ENCODE data around the gene MGAT4D.
"Not testable (repeated sequence)": the region's sequence is repeated elsewhere in the genome, so short reads cannot be mapped to it uniquely, and the experiment has no call there.

The MGAT4D gene

DNA sequence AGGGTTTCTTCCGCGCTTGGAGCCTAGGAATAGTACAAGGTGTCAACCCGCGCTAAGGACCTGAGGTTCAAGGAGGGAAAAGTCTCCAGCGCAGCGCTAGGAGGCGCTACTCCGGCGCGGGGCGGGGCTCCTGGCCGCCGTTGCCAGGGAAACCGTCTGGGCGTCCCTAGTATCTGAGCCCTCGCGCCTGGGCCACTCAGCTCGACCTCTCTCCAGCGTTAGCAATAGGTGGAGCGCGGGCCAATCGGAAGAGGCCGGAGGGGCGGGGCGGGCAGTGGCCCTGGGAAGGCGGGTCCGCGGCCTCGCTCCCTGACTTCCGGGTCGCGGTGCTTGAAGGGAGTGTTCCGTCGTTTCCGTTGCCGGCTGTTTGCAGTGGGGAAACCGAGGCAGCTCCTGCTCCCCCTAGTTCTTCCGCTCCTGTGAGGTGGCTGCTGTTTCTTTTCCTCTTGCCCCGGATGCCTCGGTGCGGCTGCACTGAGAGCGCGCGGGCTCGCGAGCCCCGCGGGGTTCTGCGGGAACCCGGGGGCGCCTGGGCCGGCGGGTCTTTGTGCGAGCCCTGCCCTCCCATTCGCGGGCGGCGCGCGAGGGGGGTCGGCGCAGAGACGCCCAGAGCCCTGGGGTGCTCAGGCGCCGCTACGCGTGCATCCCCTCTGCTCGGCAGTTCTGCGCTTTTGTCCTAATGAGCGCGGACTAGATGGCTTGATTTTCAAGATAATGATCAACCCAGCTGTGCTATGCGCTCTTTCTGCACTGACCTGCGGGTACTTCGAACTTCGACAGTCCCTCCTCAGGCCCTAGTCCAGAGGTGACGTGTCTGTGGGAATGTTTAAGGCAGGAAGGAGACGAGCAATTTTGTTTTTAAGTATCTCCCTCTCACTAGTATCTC, 26.0 kb upstream of the MGAT4D start, which contains the start of gene ELMOD2:
Gene ELMOD2 (plus strand): TSS at position 312 of the 886 bp plus-strand sequence. CDS start 1,261 bp downstream, outside the sequence.
- Histone ChIP-seq H3K36me3 (ENCODE audit: insufficient read depth, low read length) (peaks cover 20% of the 10 kb centered on the region), H3K27me3 (ENCODE audit: insufficient read depth, low read length) (no peaks in the 10 kb centered on the region), H3K9me3 (ENCODE audit: low read length) (no peaks in the 10 kb centered on the region), H3K9ac (ENCODE audit: low read length) (peak within 1 kb of the TSS; percentile 78), H3F3A (ENCODE audit: insufficient read depth, low read length) (no peaks in the 10 kb centered on the region), H3K4me2 (ENCODE audit: low read length) (peak within 1 kb of the TSS; percentile 70), H3K4me1 (ENCODE audit: insufficient read depth, low read length, severe bottlenecking) (peaks cover 24% of the 10 kb centered on the region), H3K79me2 (ENCODE audit: insufficient read depth, low read length) (no peaks in the 10 kb centered on the region), H3K4me3 (ENCODE audit: low read depth, low read length, poor library complexity, severe bottlenecking) (peak within 1 kb of the TSS; percentile 70), H3K27ac (ENCODE audit: low read depth, low read length, poor library complexity, severe bottlenecking) (no peak within 1 kb of the TSS), H3K9me2 (ENCODE audit: low read depth, low read length) (no peaks in the 10 kb centered on the region), H2AFZ (ENCODE audit: low read length) (peak within 1 kb of the TSS; percentile 77), H4K20me1 (ENCODE audit: insufficient read depth, low read length) (no peaks in the 10 kb centered on the region)
- TF ChIP-seq, protein P1, sequence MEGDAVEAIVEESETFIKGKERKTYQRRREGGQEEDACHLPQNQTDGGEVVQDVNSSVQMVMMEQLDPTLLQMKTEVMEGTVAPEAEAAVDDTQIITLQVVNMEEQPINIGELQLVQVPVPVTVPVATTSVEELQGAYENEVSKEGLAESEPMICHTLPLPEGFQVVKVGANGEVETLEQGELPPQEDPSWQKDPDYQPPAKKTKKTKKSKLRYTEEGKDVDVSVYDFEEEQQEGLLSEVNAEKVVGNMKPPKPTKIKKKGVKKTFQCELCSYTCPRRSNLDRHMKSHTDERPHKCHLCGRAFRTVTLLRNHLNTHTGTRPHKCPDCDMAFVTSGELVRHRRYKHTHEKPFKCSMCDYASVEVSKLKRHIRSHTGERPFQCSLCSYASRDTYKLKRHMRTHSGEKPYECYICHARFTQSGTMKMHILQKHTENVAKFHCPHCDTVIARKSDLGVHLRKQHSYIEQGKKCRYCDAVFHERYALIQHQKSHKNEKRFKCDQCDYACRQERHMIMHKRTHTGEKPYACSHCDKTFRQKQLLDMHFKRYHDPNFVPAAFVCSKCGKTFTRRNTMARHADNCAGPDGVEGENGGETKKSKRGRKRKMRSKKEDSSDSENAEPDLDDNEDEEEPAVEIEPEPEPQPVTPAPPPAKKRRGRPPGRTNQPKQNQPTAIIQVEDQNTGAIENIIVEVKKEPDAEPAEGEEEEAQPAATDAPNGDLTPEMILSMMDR (IDR thresholded peaks at IDR 0.05; ENCODE audit: low read length) = peak; percentile 94
- no peak for TF ChIP-seq EZH2 (IDR thresholded peaks at IDR 0.05; ENCODE audit: borderline replicate concordance, low read length)

DNA sequence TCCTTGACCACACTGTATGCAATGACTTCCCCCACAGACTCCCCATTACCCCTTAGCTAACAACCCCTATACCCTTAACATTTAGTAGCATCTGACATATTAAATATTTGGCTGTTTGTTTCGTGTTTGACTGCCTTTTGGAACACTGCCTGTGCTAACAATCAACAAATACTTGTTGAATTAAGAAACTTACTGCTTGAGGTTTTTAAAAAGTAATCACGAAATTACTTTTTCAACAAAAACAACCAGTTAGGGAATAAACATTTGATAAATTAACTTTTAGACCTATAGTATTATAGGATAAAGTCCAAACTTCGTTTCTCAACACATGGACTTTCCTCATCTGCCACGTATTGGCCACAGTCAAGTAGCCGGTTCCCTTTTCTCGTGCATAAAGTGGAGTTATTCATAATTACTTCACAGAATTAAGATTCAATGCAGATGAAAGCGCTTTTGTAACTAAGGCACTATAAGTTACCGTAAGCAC, 25.3 kb upstream of the MGAT4D start:
- Histone ChIP-seq H2AFZ (ENCODE audit: low read length) (peak overlapping the region; percentile 77), H3K27ac (ENCODE audit: low read depth, low read length, poor library complexity, severe bottlenecking) (no peak overlapping the region), H3K4me3 (ENCODE audit: low read depth, low read length, poor library complexity, severe bottlenecking) (peak overlapping the region; percentile 70), H3K79me2 (ENCODE audit: insufficient read depth, low read length) (no peaks in the 10 kb centered on the region), H3K9me2 (ENCODE audit: low read depth, low read length) (no peaks in the 10 kb centered on the region), H3K4me1 (ENCODE audit: insufficient read depth, low read length, severe bottlenecking) (peaks cover 24% of the 10 kb centered on the region), H4K20me1 (ENCODE audit: insufficient read depth, low read length) (no peaks in the 10 kb centered on the region), H3K4me2 (ENCODE audit: low read length) (peak overlapping the region; percentile 70), H3K36me3 (ENCODE audit: insufficient read depth, low read length) (peaks cover 20% of the 10 kb centered on the region), H3K9ac (ENCODE audit: low read length) (no peak overlapping the region; the same call in 1 of the 2 replicates), H3F3A (ENCODE audit: insufficient read depth, low read length) (no peaks in the 10 kb centered on the region), H3K27me3 (ENCODE audit: insufficient read depth, low read length) (no peaks in the 10 kb centered on the region), H3K9me3 (ENCODE audit: low read length) (no peaks in the 10 kb centered on the region)
- TF ChIP-seq, protein P1 (IDR thresholded peaks at IDR 0.05; ENCODE audit: low read length) = no peak
- TF ChIP-seq EZH2 (IDR thresholded peaks at IDR 0.05; ENCODE audit: borderline replicate concordance, low read length) = no peak

DNA sequence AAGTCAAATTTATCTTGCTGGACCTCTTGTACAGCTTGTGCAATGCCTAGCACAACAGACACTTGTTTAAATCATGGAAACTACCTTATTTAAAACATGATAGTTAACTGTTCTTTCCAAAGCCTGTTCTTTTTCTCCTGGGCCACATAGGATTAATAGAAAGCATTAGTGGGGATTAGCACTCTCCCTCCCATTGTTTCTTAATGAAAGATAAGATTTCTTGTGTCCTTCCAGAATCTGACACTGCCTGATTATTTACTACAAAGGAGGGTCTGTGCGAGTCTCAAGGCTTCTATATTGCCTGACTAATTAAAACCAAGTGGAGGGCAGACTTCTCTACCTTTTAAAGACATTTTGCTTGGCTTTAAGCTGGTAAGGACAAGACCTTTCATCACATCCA, 17.3 kb upstream of the MGAT4D start:
- no peak overlapping the region for H3K9ac ChIP-seq (ENCODE audit: low read length)
- H4K20me1 ChIP-seq (ENCODE audit: insufficient read depth, low read length) = no peaks in the 10 kb centered on the region
- H3K9me3 ChIP-seq (ENCODE audit: low read length) = no peaks in the 10 kb centered on the region
- no peaks in the 10 kb centered on the region for H3K9me2 ChIP-seq (ENCODE audit: low read depth, low read length)
- H3K4me3 ChIP-seq (ENCODE audit: low read depth, low read length, poor library complexity, severe bottlenecking) = no peak overlapping the region
- TF ChIP-seq EZH2 (IDR thresholded peaks at IDR 0.05; ENCODE audit: borderline replicate concordance, low read length) = no peak
- TF ChIP-seq, protein P1 (IDR thresholded peaks at IDR 0.05; ENCODE audit: low read length) = no peak
- no peak overlapping the region for H2AFZ ChIP-seq (ENCODE audit: low read length)
- H3K4me1 ChIP-seq (ENCODE audit: insufficient read depth, low read length, severe bottlenecking) = no peaks in the 10 kb centered on the region
- no peaks in the 10 kb centered on the region for H3K27me3 ChIP-seq (ENCODE audit: insufficient read depth, low read length)
- H3K36me3 ChIP-seq (ENCODE audit: insufficient read depth, low read length) = no peaks in the 10 kb centered on the region
- H3K27ac ChIP-seq (ENCODE audit: low read depth, low read length, poor library complexity, severe bottlenecking) = no peak overlapping the region
- H3K4me2 ChIP-seq (ENCODE audit: low read length) = no peak overlapping the region
- no peaks in the 10 kb centered on the region for H3K79me2 ChIP-seq (ENCODE audit: insufficient read depth, low read length)
- H3F3A ChIP-seq (ENCODE audit: insufficient read depth, low read length) = no peaks in the 10 kb centered on the region

DNA sequence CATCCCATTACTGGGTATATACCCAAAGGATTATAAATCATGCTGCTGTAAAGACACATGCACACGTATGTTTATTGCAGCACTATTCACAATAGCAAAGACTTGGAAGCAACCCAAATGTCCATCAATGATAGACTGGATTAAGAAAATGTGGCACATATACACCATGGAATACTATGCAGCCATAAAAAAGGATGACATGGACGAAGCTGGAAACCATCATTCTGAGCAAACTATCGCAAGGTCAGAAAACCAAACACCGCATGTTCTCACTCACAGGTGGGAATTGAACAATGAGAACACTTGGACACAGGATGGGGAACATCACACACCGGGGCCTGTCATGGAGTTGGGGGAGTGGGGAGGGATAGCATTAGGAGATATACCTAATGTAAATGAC, 15.7 kb upstream of the MGAT4D start:
- not testable (repeated sequence) for H3K4me3 ChIP-seq (ENCODE audit: low read depth, low read length, poor library complexity, severe bottlenecking); H3K4me1 ChIP-seq (ENCODE audit: insufficient read depth, low read length, severe bottlenecking); H3F3A ChIP-seq (ENCODE audit: insufficient read depth, low read length); H3K9ac ChIP-seq (ENCODE audit: low read length); H4K20me1 ChIP-seq (ENCODE audit: insufficient read depth, low read length); H3K9me3 ChIP-seq (ENCODE audit: low read length); H2AFZ ChIP-seq (ENCODE audit: low read length); H3K79me2 ChIP-seq (ENCODE audit: insufficient read depth, low read length); H3K36me3 ChIP-seq (ENCODE audit: insufficient read depth, low read length); H3K27me3 ChIP-seq (ENCODE audit: insufficient read depth, low read length); H3K9me2 ChIP-seq (ENCODE audit: low read depth, low read length); H3K27ac ChIP-seq (ENCODE audit: low read depth, low read length, poor library complexity, severe bottlenecking); H3K4me2 ChIP-seq (ENCODE audit: low read length)
